Measurements from ENCODE around the gene ELF5.

ELF5 gene

DNA sequence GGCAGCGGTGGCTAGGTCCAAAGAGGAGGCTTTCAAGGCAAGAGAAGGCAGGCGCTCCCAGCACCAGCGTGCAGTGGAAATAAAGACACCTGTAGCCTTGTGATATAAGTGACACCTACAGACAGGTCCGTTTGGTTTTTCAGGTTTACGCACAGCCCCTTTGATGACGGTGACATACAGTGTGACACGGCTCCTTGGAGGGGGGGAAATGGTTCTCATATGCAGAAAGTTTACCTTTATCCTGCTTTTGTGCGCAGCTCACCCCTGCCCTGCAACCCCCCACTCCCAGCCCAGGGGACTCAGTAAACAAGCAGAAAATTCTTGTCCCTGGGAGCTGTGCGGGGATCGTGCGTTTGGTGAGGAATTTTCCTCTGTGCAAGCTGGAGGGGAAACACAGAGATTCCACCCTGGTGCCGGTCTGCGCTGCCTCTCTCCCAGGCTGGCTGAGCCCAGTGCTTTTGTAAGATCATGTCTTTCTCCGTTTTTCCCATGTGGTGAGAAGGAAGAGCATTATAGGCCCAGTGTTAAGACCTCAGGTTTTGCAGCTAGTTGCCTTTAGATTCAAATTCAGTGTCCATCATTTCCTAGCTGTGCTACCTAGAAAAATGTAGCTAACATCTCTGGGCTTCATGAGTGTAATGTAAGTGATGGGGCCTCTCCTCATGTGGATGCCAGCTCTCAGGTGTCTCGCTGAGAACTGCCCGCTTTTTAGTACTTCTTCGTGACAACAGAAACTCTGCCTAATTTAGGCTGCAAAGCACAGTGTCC is at the start of gene ELF5:
TSS of gene ELF5 (minus strand) at position 113 of the 768 bp plus-strand sequence. CDS start 8,045 bp downstream, outside the sequence.
- no peak for DNase-seq (ENCODE audit: low read depth in 1 of 2, low spot score in 1 of 2)

DNA sequence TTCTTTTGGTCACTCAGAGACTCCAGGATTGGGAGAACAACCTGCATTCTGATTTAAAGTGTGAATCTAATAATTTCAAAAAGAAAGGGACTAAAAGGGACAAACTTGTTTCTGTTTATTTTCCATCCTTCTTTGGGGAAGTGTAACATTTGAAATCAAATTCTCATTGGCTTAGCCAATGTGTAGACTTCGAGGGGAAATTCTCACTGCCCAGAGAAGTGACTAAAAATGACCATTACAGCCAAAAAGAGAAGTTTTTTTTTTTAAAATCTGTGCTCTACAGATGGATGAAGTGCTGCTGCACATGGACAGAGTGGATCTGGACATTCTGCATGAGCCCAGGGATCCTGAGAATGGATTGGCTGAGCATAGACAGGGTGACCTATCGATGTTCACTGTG is 49.4 kb upstream of the ELF5 start:
- DNase-seq (ENCODE audit: low read depth in 1 of 2, low spot score in 1 of 2) = no peak

DNA sequence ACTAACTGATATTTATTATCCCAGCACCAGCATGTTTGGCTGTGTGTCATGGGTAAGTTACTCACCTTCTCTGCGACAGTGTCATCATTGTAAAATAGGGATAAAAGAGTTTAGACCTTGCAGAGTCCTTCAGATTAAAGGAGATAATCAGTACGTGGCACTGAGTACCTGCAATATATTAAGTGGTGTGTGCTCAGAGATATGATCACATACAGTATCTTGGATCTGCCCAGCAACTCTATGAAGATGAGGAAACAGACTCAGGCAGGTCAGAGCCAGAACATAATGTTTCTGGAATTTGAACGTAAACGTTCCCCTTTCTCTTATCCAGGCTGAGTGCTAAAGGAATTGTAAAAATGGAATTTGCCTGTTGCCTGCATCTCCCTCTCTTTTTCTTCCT is 46.9 kb upstream of the ELF5 start:
- no peak for DNase-seq (ENCODE audit: low read depth in 1 of 2, low spot score in 1 of 2)

DNA sequence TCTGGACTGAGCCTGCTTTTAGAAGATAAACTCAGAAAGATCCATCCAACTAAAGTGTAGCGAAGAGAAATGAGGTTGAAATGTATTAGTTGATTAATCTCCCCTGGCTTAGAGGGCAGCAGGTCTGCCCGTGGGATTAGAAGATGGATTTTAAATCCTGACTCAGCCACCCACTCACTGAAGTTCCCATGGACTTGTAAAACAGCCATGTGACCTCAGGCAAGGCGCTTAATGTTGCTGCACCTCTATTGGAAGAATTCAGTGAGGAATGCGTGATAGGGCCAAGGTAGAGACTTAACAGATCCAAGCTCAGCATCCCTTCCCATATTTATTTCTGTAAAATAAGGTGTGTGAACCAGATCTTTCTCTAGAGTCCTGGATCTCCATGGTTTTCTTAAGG is 45.1 kb upstream of the ELF5 start:
- DNase-seq (ENCODE audit: low read depth in 1 of 2, low spot score in 1 of 2) = no peak

DNA sequence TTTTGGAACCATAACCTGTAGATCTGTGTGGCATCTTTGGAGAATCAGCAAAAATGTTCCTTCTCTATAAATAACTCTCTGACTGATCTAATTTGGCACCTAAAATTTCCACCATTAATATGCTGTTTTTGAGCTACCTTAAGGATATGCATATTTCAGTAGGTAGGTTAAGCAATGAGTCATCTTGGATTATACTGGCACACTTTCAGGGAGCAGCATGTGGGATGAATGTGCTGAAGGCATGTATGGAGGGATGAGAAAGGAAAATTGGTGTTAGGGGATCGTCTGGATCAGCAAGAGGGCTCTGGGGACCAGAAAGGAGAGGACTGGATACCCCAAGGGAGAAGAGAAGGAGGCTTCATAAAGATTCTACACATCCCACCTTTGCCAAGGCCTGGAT is 44.6 kb upstream of the ELF5 start:
- no peak for DNase-seq (ENCODE audit: low read depth in 1 of 2, low spot score in 1 of 2)

DNA sequence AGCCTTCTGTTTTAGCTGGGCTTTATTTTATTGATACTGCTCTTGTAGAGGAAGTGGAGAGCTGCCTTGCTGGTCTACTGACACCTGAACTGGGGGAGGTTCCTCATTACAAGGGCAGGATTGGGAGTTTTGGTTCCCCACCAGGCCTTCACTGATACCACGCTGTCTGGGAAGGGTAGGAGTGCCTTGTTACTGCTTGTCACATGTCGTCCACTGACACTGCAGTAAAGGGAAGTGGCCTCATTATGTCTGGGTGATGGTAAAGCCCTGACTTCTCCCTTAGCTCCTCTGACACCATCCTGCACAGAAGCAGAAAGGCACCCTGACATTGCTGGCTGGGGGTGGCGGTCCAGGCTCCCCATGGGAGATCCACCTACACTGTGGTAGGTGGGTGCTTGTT is 38.7 kb upstream of the ELF5 start:
- no peak for DNase-seq (ENCODE audit: low read depth in 1 of 2, low spot score in 1 of 2)

DNA sequence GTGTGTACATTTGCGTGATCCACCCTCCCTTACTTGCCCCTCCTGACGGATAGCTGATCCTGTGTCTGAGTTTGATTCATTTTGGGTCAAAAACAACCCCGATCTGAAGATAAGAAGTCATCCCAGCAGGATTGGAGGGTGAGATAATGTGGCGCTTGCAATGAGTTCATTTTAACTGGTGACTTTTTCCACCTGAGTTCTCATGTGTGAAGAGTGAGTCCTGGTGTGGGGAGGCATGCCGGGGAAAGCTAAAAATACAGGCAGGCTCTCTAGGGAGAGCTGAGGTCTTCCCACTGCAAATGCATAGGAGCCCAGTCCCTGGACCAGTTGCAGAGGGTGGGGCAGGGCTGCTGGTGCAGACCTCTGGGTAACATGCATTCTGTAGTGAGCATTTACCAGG is 35.7 kb upstream of the ELF5 start:
- DNase-seq (ENCODE audit: low read depth in 1 of 2, low spot score in 1 of 2) = no peak

DNA sequence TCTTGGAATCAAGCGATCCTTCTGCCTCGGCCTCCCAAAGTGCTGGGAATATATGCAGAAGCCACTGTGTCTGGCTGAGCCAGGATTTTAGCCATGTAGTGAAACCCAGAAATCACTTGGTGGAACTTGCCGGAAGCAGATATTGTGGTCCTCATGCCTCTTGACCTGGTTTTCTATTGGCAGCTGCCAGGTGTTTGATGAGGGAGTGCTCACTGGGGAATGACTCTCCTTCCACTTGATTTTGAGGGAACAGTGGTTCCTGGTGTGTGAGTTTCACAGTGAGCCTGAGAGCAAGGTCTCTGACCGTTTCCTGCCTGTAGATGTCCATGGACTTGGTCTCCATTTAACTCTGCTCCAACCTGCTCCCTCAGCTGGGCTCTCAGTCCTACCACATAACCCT is 34.7 kb upstream of the ELF5 start:
- DNase-seq (ENCODE audit: low read depth in 1 of 2, low spot score in 1 of 2) = no peak

DNA sequence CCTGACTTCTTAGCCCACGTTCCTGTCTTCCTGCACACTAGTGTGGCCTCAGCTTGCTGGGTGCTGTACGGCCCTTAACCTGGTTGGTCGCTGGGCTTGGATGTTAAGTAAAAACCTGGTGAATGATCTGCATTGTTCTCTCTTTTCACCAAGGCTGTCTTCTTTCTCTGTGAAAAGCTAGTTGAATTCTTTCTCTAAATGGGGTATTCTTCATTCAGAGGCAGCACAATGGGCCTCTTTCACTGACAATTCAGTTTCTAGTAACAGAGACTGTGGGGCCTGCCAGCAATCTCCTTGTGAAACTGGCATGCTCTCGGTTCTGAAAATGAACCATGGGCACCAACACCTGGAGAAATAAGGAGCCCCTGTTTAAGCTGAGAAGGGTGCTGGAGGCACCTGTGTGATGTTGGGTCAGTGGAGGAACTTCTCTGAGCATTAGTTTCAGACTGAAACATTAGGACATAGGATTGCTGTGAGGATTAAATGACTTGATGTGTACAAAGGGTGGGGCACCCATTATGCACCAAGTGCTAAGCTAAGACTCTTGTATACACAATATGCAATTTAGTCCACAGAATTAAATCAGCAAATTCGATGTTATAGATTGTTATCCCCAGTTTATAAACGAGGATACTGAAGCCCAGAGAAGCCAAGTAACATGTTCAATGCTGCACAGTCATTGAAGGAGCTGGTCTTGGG is 33.1 kb upstream of the ELF5 start:
- no peak for DNase-seq (ENCODE audit: low read depth in 1 of 2, low spot score in 1 of 2)

DNA sequence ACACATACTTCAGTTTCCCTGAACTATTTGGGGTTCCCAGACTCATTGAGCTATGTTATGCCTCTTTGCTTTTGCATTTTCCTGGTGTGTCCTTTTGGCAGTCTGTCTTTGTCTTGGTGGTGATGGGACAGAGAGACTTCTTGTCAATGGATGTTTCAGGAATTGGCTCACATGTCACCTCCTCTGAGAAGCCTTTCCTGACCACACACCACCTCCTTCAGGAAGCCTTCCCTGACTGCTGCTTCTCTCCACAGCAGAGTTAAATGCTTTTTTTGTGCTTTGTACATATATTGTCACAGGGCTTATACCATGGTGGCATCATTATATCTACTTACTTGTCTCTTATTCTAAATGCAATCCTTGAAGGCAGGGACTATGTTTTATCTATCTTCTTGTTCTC is 28.5 kb upstream of the ELF5 start:
- DNase-seq (ENCODE audit: low read depth in 1 of 2, low spot score in 1 of 2) = no peak

DNA sequence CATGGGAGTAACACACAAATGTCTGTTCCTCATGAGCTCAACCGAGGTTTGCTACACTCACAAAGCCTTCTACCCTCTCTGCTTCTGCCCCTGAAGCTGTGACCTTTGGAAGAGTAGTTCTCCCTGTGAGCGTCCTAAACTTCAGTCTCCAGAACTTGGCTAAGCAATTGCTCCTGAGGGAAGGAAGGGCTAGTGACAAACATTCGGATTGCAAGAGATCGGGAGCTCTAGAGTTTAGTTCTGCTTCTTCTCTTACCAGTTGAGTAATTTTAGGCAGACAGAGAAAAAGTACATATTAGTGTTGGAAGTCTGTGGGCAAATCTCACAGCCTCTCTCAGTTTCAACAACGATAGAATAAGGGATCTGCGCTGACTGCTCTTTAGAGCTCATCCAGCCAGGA is 27.3 kb upstream of the ELF5 start:
- no peak for DNase-seq (ENCODE audit: low read depth in 1 of 2, low spot score in 1 of 2)

DNA sequence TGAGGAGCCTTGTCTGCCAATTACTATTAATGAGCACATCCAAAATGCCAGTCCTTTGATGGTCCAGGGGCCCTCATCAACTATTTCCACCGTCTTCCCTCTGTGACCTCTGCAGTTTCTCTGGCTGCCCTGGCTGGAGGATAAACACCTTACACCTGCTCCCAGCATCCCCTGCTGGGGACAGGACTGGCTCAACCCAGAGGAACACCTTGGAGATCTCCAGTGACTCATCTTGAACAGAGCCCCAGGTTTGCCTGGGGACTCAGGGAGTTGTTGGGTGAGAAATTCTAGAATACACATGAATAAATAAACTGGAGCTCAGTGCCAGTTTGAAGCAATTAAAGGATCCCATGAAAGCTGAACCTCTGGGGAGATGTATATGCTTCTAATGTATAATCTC is 24.0 kb upstream of the ELF5 start:
- DNase-seq (ENCODE audit: low read depth in 1 of 2, low spot score in 1 of 2) = no peak

DNA sequence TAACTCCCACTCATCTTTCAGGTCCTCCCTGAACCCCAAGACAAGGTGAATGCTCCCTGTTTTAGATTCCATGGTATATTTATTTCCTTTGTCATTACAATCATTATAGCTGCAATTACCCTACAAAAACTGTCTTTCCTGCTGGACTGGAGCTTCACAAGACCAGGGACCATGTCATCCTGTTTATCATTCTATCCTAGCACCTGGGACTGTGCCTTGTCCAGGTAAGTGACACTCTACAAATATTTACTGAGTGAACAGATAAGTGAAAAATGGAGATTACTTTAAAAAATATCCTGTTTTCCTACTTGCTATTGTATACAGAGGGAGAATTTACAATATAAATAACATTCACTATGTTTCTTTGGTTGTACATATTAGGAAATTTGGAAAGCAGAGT is 22.5 kb upstream of the ELF5 start:
- no peak for DNase-seq (ENCODE audit: low read depth in 1 of 2, low spot score in 1 of 2)

DNA sequence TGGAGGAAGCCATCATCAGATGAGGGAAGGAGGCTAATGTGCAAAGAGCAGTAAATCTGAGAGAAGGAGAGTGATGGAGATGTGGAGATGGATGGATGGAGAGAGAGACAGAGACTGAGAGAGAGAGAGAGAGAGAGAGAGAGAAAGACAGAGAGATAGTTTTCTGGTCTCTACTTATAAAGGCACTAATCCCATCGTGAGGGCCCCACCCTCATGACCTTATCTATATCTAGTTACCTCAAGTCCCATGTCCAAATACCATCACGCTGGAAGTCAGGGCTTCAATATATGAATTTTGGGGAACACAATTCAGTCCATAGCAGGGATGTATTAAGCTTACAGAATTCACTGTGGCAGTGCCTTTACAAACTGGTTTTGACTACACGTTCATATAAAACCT is 21.2 kb upstream of the ELF5 start:
- DNase-seq (ENCODE audit: low read depth in 1 of 2, low spot score in 1 of 2) = no peak

DNA sequence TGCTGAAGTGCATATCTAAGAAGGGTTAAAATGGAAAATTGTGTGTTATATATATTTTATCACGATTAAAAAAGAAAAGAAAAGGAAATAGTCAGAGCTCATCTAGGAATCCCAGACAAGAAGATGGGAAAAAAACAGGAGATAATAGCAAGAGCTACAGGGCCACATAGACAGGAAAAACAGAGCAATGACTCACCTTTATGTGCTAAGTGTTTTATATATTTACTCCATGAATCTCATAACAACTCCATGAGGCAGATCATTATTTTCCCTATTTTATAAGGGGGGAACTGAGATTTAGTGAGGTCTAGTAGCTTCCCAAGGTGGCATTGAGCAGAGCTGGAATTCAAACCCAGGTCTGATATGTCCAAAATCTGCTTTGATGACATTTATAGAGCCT is 18.1 kb upstream of the ELF5 start:
- DNase-seq (ENCODE audit: low read depth in 1 of 2, low spot score in 1 of 2) = no peak

DNA sequence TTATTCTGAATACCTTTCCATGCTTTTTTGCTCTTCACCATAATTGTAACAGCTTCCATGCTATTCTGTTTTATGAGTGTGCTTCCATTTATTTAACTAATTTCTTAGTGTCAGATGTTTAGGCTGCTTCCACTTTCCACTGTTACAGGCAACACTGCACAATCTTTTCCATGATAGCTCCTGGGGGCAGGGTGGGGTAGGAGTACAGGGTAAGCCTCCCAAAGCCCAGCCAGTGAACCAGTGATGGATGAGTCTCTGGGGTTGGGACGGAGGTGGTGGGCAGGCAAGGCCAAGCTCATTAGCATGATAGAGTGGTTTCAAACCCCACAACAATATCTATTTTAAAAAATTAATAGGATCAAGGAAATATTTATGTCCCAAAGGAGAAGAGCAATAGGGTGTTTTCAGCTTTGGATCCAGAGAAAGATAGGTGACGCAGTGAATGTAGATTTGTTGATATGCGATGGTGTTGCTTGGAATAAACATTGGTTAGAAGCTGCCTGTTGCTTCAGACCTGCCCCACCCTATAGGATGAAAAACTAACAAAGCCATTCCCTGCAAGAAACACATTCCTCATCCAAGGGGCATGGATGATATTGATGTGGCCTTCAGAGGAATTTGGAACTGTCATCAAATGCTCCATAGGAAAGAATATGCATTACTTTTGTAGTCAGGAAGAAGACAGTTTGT is 17.1 kb upstream of the ELF5 start:
- no peak for DNase-seq (ENCODE audit: low read depth in 1 of 2, low spot score in 1 of 2)

DNA sequence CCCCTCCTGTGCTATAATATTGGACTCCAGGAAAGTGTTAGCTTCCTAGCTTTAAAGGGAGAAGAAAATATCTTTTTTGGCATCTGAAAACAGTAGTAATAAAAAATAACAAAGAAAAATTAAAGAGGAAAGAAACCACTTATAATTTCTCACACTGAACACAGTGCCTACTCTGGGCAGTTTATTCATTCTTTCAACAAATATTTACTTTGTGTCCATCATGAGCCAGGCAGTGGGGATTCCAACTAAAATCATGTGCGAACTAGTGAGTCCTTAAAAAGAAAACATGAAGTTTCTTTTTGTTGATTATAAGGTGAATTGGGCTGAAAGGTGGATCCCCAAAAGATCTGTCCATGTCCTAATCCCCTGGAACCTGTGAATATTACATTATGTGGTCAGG is 16.0 kb upstream of the ELF5 start:
- DNase-seq (ENCODE audit: low read depth in 1 of 2, low spot score in 1 of 2) = no peak

DNA sequence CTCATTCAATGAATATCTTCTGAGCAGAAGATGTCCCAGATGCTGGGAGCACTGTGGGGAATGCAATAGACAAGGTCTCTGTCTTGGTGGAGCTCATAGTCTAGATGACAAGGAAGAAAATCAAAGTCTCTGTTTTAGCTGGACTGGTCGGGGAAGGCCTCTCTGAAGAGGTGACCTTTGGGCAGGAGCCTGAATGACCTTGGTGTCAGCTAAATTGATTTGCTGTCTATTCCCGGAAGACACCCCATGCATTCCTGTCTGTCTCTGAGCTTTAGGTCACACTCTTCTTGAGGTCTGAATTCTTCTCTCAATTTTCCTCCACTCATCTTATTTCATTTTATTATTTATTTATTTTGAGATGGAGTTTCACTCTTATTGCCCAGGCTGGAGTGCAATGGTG is 14.5 kb upstream of the ELF5 start:
- DNase-seq (ENCODE audit: low read depth in 1 of 2, low spot score in 1 of 2) = no peak

DNA sequence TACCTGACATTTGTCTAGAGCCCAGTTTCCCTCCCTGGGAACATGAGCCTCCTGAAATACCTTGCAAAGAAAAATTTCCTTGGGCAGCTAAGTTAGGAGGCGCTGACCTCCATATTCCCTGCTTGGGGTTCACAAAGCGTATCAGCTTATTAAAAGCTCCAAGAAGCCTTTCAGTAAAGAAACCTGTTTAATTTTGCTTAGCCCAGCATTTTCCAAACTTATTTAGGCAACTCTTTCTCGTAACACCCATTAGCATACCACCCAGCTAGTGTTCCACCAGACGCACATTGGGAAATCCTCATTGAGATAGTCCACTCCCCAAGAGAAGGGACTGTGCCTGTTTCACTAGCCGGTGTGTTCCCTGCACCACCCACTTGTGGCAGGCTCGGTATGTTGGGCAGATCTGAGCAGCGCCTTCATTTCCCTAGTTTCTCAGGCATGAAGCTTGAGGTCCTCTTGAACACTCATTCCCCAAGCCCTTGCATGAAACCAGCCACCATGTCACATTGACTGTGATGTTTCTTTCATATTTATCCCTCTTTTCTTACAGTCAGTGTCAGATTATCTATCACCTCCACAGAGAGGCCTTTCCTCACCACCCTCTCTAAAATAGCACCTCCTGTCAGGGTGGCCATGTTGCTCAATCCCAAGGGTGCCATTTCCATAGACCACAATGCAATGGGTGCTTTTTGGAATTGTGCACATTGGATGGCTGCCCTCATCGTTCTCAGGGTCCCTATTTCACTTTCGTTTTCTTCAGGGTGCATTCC is 12.5 kb upstream of the ELF5 start:
- no peak for DNase-seq (ENCODE audit: low read depth in 1 of 2, low spot score in 1 of 2)

DNA sequence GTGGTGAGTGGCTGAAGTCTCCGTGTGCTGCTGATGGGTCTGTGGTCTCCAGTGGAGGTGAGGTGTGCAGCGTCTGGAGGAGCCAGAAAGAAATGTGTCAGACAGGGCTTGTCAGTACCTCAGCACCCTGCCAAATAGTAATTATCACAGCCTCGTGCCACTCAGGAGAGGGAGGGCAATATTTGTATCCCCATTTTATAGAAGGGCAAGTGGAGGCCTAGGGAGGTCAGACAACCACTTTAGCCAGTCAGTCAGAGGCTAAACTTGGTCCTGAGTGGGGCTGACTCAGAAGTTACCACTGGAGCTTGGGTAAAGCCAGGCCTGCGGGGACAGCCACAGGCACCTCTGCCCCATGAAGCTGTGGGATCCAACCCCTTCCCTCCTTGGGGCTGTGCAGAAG is 11.5 kb upstream of the ELF5 start:
- no peak for DNase-seq (ENCODE audit: low read depth in 1 of 2, low spot score in 1 of 2)

DNA sequence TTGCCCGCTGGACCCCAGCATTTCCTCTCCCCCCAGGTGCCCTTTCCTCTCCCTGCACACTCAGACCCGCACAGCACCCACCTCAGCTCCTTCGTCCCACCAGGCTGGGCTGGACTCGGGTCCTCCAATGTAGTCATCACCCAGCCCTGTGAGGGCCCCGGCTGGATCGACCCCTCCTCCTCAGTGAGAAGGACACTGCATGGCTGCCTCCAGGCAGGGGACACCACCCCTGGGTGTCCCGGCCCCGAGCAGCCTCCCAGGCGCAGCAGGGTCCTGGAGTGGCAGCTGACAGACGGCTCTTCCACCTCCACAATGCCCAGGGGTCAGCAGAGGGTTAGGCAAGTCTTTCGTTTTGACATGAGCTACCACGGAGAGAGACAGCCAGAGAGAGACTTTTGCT is 11.1 kb upstream of the ELF5 start:
- no peak for DNase-seq (ENCODE audit: low read depth in 1 of 2, low spot score in 1 of 2)

DNA sequence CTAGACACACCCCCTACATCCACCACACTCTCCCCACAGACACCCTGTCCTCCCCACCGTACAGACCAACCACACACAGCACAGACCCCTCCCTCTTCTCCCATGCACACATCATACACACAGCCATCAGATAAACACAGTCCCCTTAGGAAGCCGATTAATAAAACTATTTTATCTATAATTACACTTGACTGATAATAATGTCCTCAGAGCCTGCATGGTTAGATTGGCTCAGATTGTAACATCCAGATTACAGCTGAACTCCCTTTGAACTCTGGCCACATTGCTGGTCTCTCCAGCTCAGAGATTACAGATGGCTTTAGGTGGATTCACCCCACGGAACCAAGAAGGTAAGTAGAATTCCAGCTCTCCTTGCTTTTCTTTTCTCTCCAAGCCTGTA is 9.5 kb upstream of the ELF5 start:
- DNase-seq (ENCODE audit: low read depth in 1 of 2, low spot score in 1 of 2) = no peak
